ENCODE results near the gene PSAPL1. TPM values are rescaled to one million over a fixed set of nuclear protein-coding genes. Genes with fewer than 3 reads are reported as not detected.

PSAPL1 gene
- total RNA-seq, 1 donor from 2014 or later, result not detected

DNA sequence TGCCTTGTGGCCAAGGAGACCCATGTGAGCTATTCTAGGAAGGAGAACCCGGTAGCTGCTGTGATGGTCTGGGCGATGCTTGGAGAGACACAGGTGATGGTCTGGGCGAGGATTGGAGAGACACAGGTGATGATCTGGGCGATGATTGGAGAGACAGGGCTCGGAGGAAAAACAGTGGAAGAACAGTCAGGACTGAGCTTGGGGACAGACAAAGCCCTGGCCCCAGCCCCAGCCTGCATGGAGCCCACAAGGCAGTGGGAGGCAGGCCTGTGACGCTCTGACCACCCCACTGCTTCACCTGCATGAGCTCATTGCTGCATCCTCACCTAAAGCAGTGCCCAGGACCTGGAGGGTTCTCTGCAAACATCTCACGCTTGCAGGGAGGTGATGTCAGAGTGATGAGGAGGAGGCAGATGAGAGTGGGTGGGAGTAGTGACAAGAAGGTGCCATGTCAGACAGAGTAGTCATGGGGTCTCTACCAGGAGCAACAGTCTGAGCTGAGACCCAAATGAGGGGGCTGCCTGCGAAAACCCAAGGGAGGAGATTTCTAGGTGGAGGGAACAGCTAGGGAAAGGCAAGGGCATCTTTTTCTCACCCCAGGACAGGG lies 35.9 kb upstream of the PSAPL1 start:
- H3K9me3 Mint-ChIP-seq (ENCODE audit: unreplicated experiment), result no peaks in the 10 kb centered on the region
- no peaks in the 10 kb centered on the region for H3K36me3 Mint-ChIP-seq (ENCODE audit: low read depth, unreplicated experiment)
- no peak overlapping the region for H3K27ac Mint-ChIP-seq (ENCODE audit: unreplicated experiment)
- peaks cover 1% of the 10 kb centered on the region for H3K27me3 Mint-ChIP-seq (ENCODE audit: unreplicated experiment)
- no peaks in the 10 kb centered on the region for H3K4me1 Mint-ChIP-seq (ENCODE audit: unreplicated experiment)
- no peak overlapping the region for H3K4me3 Mint-ChIP-seq (ENCODE audit: unreplicated experiment)
- no peak for DNase-seq (ENCODE audit: low spot score)
- no peak for TF ChIP-seq CTCF (IDR thresholded peaks at IDR 0.05; ENCODE audit: unreplicated experiment)

GRCh38 chr4:7470111-7470510 lies 35.4 kb upstream of the PSAPL1 start:
- no peak for DNase-seq (ENCODE audit: low spot score)

GRCh38 chr4:7469023-7469422 lies 34.3 kb upstream of the PSAPL1 start:
- Mint-ChIP-seq H3K27ac (ENCODE audit: unreplicated experiment) (no peak overlapping the region), H3K4me3 (ENCODE audit: unreplicated experiment) (no peak overlapping the region), H3K4me1 (ENCODE audit: unreplicated experiment) (no peaks in the 10 kb centered on the region), H3K27me3 (ENCODE audit: unreplicated experiment) (peaks cover 3% of the 10 kb centered on the region), H3K9me3 (ENCODE audit: unreplicated experiment) (no peaks in the 10 kb centered on the region), H3K36me3 (ENCODE audit: low read depth, unreplicated experiment) (no peaks in the 10 kb centered on the region)
- TF ChIP-seq CTCF (IDR thresholded peaks at IDR 0.05; ENCODE audit: unreplicated experiment), result no peak
- DNase-seq (ENCODE audit: low spot score), result no peak

More at GRCh38 chr4:7470111-7470510, 35.4 kb upstream of the PSAPL1 start:
- no peak overlapping the region for H3K27ac Mint-ChIP-seq (ENCODE audit: unreplicated experiment)
- H3K27me3 Mint-ChIP-seq (ENCODE audit: unreplicated experiment), result peaks cover 1% of the 10 kb centered on the region
- H3K4me3 Mint-ChIP-seq (ENCODE audit: unreplicated experiment), result no peak overlapping the region
- H3K4me1 Mint-ChIP-seq (ENCODE audit: unreplicated experiment), result no peaks in the 10 kb centered on the region
- no peaks in the 10 kb centered on the region for H3K9me3 Mint-ChIP-seq (ENCODE audit: unreplicated experiment)
- no peaks in the 10 kb centered on the region for H3K36me3 Mint-ChIP-seq (ENCODE audit: low read depth, unreplicated experiment)
- no peak for TF ChIP-seq CTCF (IDR thresholded peaks at IDR 0.05; ENCODE audit: unreplicated experiment)

DNA sequence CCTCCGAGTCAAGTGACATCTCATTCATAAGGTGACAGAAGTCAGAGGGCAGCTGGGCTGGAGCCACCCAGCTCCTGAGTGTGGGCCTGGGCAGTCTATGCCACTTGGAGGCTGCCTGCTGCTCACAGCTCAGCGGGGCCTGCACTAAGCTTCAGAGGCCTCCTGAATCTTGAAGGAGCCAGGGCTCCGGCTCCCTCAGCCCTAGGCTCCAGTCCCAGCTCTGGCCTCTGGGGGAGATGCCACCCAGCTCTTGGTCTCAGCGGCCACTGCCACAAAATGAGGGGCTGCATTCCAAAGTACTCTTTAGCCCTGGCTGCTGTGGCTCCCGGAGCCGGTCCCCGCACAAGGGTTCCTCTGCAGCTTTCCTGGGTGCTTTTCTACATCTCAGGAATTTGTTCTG lies 32.7 kb upstream of the PSAPL1 start:
- no peak for TF ChIP-seq CTCF (IDR thresholded peaks at IDR 0.05; ENCODE audit: unreplicated experiment)
- Mint-ChIP-seq H3K27me3 (ENCODE audit: unreplicated experiment) (peaks cover 3% of the 10 kb centered on the region), H3K36me3 (ENCODE audit: low read depth, unreplicated experiment) (no peaks in the 10 kb centered on the region), H3K27ac (ENCODE audit: unreplicated experiment) (no peak overlapping the region), H3K4me3 (ENCODE audit: unreplicated experiment) (no peak overlapping the region), H3K9me3 (ENCODE audit: unreplicated experiment) (no peaks in the 10 kb centered on the region), H3K4me1 (ENCODE audit: unreplicated experiment) (no peaks in the 10 kb centered on the region)
- DNase-seq (ENCODE audit: low spot score), result no peak

DNA sequence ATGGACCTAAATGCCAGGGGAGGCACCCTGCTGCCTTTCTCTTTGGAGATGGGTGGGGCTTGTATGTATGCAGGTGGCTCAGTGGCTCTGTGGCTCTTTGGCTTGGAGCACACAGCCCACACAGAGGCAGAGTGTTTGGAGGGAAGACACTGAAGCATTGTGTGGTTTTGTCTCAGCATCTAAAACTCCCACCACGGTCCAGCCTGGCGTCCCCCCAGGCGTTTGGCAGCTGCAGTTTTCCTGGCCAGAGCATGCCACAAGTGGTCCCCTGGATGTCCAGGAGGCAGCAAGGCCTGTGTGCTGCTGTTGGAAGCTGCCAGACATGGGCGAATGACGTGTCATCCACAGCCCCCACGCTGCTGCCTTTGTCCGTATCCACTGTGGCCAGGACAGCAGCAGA lies 32.2 kb upstream of the PSAPL1 start:
- Mint-ChIP-seq H3K36me3 (ENCODE audit: low read depth, unreplicated experiment) (no peaks in the 10 kb centered on the region), H3K27me3 (ENCODE audit: unreplicated experiment) (peaks cover 3% of the 10 kb centered on the region), H3K4me3 (ENCODE audit: unreplicated experiment) (no peak overlapping the region), H3K27ac (ENCODE audit: unreplicated experiment) (no peak overlapping the region), H3K4me1 (ENCODE audit: unreplicated experiment) (no peaks in the 10 kb centered on the region), H3K9me3 (ENCODE audit: unreplicated experiment) (no peaks in the 10 kb centered on the region)
- no peak for TF ChIP-seq CTCF (IDR thresholded peaks at IDR 0.05; ENCODE audit: unreplicated experiment)
- DNase-seq (ENCODE audit: low spot score), result no peak

Data from endothelial cell (in vitro differentiated cells).